ENCODE data around the gene MMP14.

GRCh38 chr14:22792158-22792557 lies 44.2 kb upstream of the MMP14 start:
- TF ChIP-seq CTCF (IDR thresholded peaks at IDR 0.05): no peak
- TF ChIP-seq POLR2A (IDR thresholded peaks at IDR 0.05): no peak

Data from testis (tissue), 2 donors.